ENCODE measurements around the gene BEND2. TPM values are rescaled to one million over a fixed set of nuclear protein-coding genes. Genes with fewer than 3 reads are reported as not detected.

Gene BEND2
- total RNA-seq, 1 experiment from 2014 or later: not detected

- Histone ChIP-seq H2BK120ac (ENCODE audit: low read depth, low read length, poor library complexity, severe bottlenecking) (no peak overlapping the region), H3K79me1 (ENCODE audit: insufficient read depth, low read depth, low read length, poor library complexity, severe bottlenecking) (no peaks in the 10 kb centered on the region), H2AFZ (ENCODE audit: low read length) (no peak overlapping the region), H3K9ac (ENCODE audit: extremely low read depth, insufficient read length, low read length) (no peak overlapping the region), H3K4me2 (ENCODE audit: insufficient read depth, insufficient read length, low read length) (no peak overlapping the region), H2BK15ac (ENCODE audit: low read depth, low read length) (no peak overlapping the region), H3K79me2 (ENCODE audit: insufficient read depth, low read length) (no peaks in the 10 kb centered on the region), H4K20me1 (ENCODE audit: control insufficient read depth, insufficient read depth, insufficient read length) (no peaks in the 10 kb centered on the region), H4K5ac (ENCODE audit: insufficient read length, low read depth, low read length) (no peak overlapping the region), H2BK5ac (ENCODE audit: insufficient read length, low read length) (no peak overlapping the region), H2BK12ac (ENCODE audit: insufficient read length, low read depth, low read length) (no peak overlapping the region), H2AK5ac (ENCODE audit: insufficient read length, low read length) (no peak overlapping the region), H3K27ac (ENCODE audit: insufficient read length, low read depth, low read length) (no peak overlapping the region), H4K8ac (replicated peaks; ENCODE audit: insufficient read length, low read depth, low read length) (no peak overlapping the region), H3K4ac (ENCODE audit: low read depth, low read length) (no peak overlapping the region), H3K4me1 (ENCODE audit: insufficient read depth, low read length) (no peaks in the 10 kb centered on the region), H3K18ac (ENCODE audit: insufficient read length, low read depth, low read length) (no peak overlapping the region), H3K14ac (ENCODE audit: insufficient read depth, low read length) (no peak overlapping the region), H3K56ac (ENCODE audit: insufficient read length, low read depth, low read length) (no peak overlapping the region), H2BK20ac (ENCODE audit: low read depth, low read length, poor library complexity, severe bottlenecking) (no peak overlapping the region), H4K91ac (ENCODE audit: insufficient read length, low read depth, low read length) (no peak overlapping the region), H3K9me3 (ENCODE audit: control insufficient read depth, low read depth, low read length) (peaks cover 18% of the 10 kb centered on the region), H3K23me2 (ENCODE audit: insufficient read length, low read depth, low read length, poor library complexity, severe bottlenecking) (no peaks in the 10 kb centered on the region), H3T11ph (ENCODE audit: low read length) (no peak overlapping the region), H3K23ac (ENCODE audit: insufficient read length, low read depth, low read length) (no peak overlapping the region), H3K27me3 (ENCODE audit: insufficient read depth, low read length) (no peaks in the 10 kb centered on the region)
- H3K4me3 Mint-ChIP-seq: no peak overlapping the region
- H3K36me3 Mint-ChIP-seq (ENCODE audit: insufficient read depth in 1 of 3, low read depth in 3 of 3): peaks cover 12 to 26% (median 26%) of the 10 kb centered on the region in 3 experiments; a peak in 6 of 7 replicates
- no peak for DNase-seq
- H3K9me3 Mint-ChIP-seq: peaks cover 43 to 45% of the 10 kb centered on the region in 2 experiments
- H3K4me1 Mint-ChIP-seq: peaks cover 7 to 11% of the 10 kb centered on the region in 2 experiments; a peak in 2 of 4 replicates
- H3K27me3 Mint-ChIP-seq (ENCODE audit: low read depth): peaks cover 2% of the 10 kb centered on the region
- TF ChIP-seq CTCF (conservative IDR thresholded peaks at IDR 0.05): no peak
- WGBS (ENCODE audit: extremely low coverage, insufficient read length, low lambda C conversion rate): no CpG with 5 or more reads among the region's 1 CpG
- peak overlapping the region in 1 of 3 experiments; percentile 20; a peak in 2 of 7 replicates for H3K27ac Mint-ChIP-seq
These were observed 34.4 kb upstream of the BEND2 start for GRCh38 chrX:18255059-18255458.
